Esophagus muscularis mucosa (tissue), 4 donors: Measurements from ENCODE around the gene CYBRD1. TPM values are rescaled to one million over a fixed set of nuclear protein-coding genes. Genes with fewer than 3 reads are reported as not detected.

Experiments
- DNase-seq: peaks from one replicate; pipeline ENCODE4 v3.0.0-alpha.2; 2017; ENCODE audit errors: extremely low spot score
- H3K27ac ChIP-seq, 4 donors: fragments of 200-600 bp; sonication (generic); replicated peaks in 1 of 4; 1 replicate in 3 of 4; 2 replicates in 1 of 4; pipeline ENCODE4 v1.5.1; 2016 to 2019; ENCODE audit warnings: mild to moderate bottlenecking in 1 of 4
- H3K27me3 ChIP-seq, 4 donors: fragments of 200-600 bp; sonication (generic); one replicate each; pipeline versions ENCODE4 v1.5.1 to v1.6.0; 2016 to 2019
- H3K36me3 ChIP-seq, 4 donors: fragments of 200-600 bp; sonication (generic); one replicate each; pipeline ENCODE4 v1.5.1; 2016 to 2019
- H3K4me1 ChIP-seq, 4 donors: fragments of 200-600 bp; sonication (generic); one replicate each; pipeline ENCODE4 v1.5.1; 2016 to 2019
- H3K4me3 ChIP-seq, 4 donors: fragments of 200-600 bp; sonication (generic); 1 replicate in 2 of 4; 2 replicates in 2 of 4; pipeline ENCODE4 v1.5.1; 2016 to 2019; ENCODE audit warnings: mild to moderate bottlenecking in 4 of 4, moderate library complexity in 1 of 4
- H3K9me3 ChIP-seq, 4 donors: fragments of 200-600 bp; sonication (generic); 1 replicate in 3 of 4; 2 replicates in 1 of 4; pipeline ENCODE4 v1.5.1; 2016 to 2019
- EP300 ChIP-seq: sonication (generic); formaldehyde crosslinking; IDR thresholded peaks from one replicate; pipeline ENCODE4 v1.6.1; 2017; ENCODE audit warnings: antibody characterized with exemption
- POLR2A ChIP-seq: fragments of 450-650 bp; IDR thresholded peaks from one replicate; pipeline ENCODE4 v1.6.1; 2017; ENCODE audit warnings: antibody characterized with exemption, moderate library complexity, mild to moderate bottlenecking, low read depth
- POLR2AphosphoS5 ChIP-seq, 2 donors: sonication (generic); formaldehyde crosslinking; IDR thresholded peaks; one replicate each; pipeline ENCODE4 v1.6.1; 2017; ENCODE audit warnings: antibody characterized with exemption in 2 of 2
- WGBS: methylation state at CpG from one replicate; pipeline ENCODE4 v1.1.5; 2018; 5-methylcytosine and 5-hydroxymethylcytosine counted together
- intact Hi-C: fragments of 100-400 bp; cut with DNase I; formaldehyde crosslinking; loops from one replicate; pipeline ENCODE4 v1.15.1; 2023
- total RNA-seq, 4 donors: library from RNA; depleted of rRNA; stranded (reverse); fragments of >200 nt; gene quantifications; one replicate each; pipeline versions ENCODE4 v1.1.0 to v1.2.1, GENCODE V29; 2016
- TF ChIP-seq, protein P1 (sequence below), 3 experiments: fragments of 200-600 bp in 2 of 3; fragments of 450-650 bp in 1 of 3; sonication (generic) in 2 of 3; IDR thresholded peaks; one replicate each; pipeline ENCODE4 v1.5.1; 2017 to 2019; ENCODE audit warnings: antibody characterized with exemption in 3 of 3, mild to moderate bottlenecking in 2 of 3, moderate library complexity in 1 of 3

Gene CYBRD1
- total RNA-seq, 4 donors from 2014 or later, result 133 to 281 (median 197) TPM

DNA sequence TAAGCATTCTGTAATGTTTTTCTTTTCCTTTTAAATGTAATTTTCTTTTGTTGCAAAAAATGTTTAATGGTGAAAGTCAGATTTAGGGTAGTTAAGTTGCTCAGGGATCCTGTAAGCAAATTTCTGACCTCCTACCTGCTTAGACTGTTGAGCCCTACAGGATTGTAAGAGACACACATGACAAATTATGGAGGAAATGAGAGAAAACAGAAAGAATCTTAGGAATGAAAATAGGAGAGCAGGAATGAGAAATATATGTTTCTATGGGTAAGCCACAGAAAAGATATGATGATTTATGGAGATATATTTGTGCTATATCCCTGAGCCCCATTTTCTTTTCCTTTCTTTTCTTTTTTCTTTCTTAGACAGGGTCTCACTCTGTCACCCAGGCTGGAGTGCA lies 28.3 kb downstream of the CYBRD1 start:
- H3K9me3 ChIP-seq, result no peaks in the 10 kb centered on the region
- H3K4me3 ChIP-seq, result no peak overlapping the region
- intact Hi-C loops, result no loop called here

DNA sequence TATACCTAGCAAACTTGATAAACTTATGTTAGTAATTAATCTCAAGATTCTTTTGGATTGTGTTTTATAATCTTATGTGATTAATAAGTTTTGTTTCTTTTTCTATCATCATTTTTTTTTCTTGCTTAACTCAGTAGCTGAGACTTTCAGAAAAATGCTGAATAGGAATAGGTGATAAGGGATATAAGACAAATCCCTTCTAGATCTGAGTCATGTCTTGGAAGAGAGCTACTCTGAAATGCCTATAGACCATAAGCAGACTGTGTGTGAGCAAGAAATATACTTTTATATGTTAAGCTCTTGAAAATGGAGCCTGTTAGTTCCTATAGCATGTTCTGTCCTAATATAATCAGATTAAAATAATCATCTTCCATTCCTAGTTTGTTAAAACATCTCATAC lies 29.6 kb downstream of the CYBRD1 start:
- intact Hi-C loops, result no loop called here
- Histone ChIP-seq H3K36me3 (peaks cover 11 to 64% (median 36%) of the 10 kb centered on the region in 4 donors), H3K27me3 (no peaks in the 10 kb centered on the region), H3K4me3 (no peak overlapping the region), H3K4me1 (no peaks in the 10 kb centered on the region), H3K9me3 (no peaks in the 10 kb centered on the region), H3K27ac (no peak overlapping the region)
- TF ChIP-seq POLR2AphosphoS5 (IDR thresholded peaks at IDR 0.05) (no peak), EP300 (no peak), POLR2A (no peak)
- TF ChIP-seq, protein P1, sequence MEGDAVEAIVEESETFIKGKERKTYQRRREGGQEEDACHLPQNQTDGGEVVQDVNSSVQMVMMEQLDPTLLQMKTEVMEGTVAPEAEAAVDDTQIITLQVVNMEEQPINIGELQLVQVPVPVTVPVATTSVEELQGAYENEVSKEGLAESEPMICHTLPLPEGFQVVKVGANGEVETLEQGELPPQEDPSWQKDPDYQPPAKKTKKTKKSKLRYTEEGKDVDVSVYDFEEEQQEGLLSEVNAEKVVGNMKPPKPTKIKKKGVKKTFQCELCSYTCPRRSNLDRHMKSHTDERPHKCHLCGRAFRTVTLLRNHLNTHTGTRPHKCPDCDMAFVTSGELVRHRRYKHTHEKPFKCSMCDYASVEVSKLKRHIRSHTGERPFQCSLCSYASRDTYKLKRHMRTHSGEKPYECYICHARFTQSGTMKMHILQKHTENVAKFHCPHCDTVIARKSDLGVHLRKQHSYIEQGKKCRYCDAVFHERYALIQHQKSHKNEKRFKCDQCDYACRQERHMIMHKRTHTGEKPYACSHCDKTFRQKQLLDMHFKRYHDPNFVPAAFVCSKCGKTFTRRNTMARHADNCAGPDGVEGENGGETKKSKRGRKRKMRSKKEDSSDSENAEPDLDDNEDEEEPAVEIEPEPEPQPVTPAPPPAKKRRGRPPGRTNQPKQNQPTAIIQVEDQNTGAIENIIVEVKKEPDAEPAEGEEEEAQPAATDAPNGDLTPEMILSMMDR (IDR thresholded peaks at IDR 0.05), result no peak
- DNase-seq, result no peak

More for the DNA sequence above, 28.3 kb downstream of the CYBRD1 start:
- DNase-seq, result no peak
- peaks cover 6 to 57% (median 28%) of the 10 kb centered on the region in 4 donors for H3K36me3 ChIP-seq
- no peak overlapping the region for H3K27ac ChIP-seq
- TF ChIP-seq, protein P1 (IDR thresholded peaks at IDR 0.05), result no peak
- no peaks in the 10 kb centered on the region for H3K4me1 ChIP-seq
- no peaks in the 10 kb centered on the region for H3K27me3 ChIP-seq

DNA sequence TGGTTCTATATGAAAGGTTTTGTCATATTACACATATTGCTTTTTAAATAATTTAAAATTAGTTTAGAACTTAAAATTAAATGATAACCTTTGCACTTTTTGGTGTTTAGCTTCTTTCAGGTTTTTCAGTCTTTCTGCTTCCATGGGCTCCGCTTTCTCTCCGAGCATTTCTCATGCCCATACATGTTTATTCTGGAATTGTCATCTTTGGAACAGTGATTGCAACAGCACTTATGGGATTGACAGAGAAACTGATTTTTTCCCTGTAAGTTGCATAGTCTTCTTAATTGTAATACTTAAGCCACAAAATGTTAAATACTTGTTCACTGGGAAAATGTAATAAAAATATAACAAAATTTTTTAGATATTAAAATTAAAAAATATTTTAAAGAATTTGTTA lies 31.0 kb downstream of the CYBRD1 start:
- no peaks in the 10 kb centered on the region for H3K9me3 ChIP-seq
- TF ChIP-seq EP300 (no peak), POLR2A (no peak), POLR2AphosphoS5 (IDR thresholded peaks at IDR 0.05) (no peak)
- TF ChIP-seq, protein P1 (IDR thresholded peaks at IDR 0.05), result no peak
- intact Hi-C loops, result no loop called here
- no peak for DNase-seq
- WGBS, result 97% methylated on average over 2 of the region's 2 CpGs
- H3K36me3 ChIP-seq, result peaks cover 11 to 66% (median 36%) of the 10 kb centered on the region in 4 donors
- H3K27me3 ChIP-seq, result no peaks in the 10 kb centered on the region
- H3K27ac ChIP-seq, result no peak overlapping the region
- no peaks in the 10 kb centered on the region for H3K4me1 ChIP-seq
- H3K4me3 ChIP-seq, result no peak overlapping the region

DNA sequence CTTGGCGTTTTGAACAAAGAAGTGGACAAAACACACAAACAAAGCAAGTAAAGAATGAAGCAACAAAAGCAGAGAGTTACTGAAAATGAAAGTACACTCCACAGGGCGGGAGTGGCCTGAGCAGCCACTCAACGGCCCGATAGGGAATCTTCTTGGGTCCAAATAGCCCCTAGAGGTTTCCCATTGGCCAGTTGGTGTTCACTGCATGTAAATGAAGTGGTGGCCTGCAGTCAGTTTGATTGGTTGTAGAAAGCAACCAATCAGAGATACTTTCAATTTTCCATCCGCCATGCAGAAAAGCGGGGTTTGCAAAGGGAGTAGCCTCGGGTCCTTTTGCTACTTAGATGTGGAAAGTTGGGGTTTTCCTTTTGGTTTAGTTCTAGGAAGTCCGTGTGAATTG lies 31.6 kb downstream of the CYBRD1 start:
- H3K4me1 ChIP-seq, result no peaks in the 10 kb centered on the region
- no peaks in the 10 kb centered on the region for H3K27me3 ChIP-seq
- no peak overlapping the region for H3K4me3 ChIP-seq
- no peak for TF ChIP-seq EP300
- TF ChIP-seq POLR2AphosphoS5 (IDR thresholded peaks at IDR 0.05), result no peak
- no peak for TF ChIP-seq POLR2A
- TF ChIP-seq, protein P1 (IDR thresholded peaks at IDR 0.05), result no peak
- no peak overlapping the region for H3K27ac ChIP-seq
- peaks cover 11 to 66% (median 36%) of the 10 kb centered on the region in 4 donors for H3K36me3 ChIP-seq
- DNase-seq, result peak; percentile 50
- 96% methylated on average over 7 of the region's 8 CpGs for WGBS
- intact Hi-C loops, result no loop called here
- H3K9me3 ChIP-seq, result no peaks in the 10 kb centered on the region

DNA sequence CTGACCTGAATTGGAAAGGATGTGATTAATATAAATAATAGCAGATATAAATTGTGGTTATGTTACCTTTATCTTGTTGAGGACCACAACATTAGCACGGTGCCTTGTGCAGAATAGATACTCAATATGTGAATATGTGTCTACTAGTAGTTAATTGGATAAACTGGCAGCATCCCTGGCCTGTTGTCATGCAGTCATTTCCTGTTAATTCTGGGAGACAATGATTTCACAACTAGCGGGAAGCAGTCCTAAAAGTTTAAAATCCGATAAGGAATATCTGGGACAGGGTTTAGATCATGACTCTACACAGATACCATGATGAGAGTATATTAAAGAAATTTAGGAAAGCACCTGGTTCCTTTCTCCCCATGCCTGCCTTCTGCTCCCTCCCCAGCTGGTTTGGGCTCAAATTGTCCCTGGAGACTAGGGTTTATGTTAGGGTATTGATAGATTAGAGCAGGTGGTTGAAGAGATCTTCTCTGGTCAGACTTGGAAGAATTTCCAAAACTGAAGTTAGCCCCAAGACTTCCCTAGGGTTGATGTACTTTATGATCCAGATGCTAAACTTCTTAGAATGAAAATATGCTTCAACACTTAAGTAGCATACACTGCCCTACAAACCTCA lies 32.8 kb downstream of the CYBRD1 start:
- no peaks in the 10 kb centered on the region for H3K4me1 ChIP-seq
- peaks cover 0 to 3% (median 0%) of the 10 kb centered on the region in 4 donors for H3K27me3 ChIP-seq
- peaks cover 11 to 59% (median 36%) of the 10 kb centered on the region in 4 donors for H3K36me3 ChIP-seq
- H3K9me3 ChIP-seq, result no peaks in the 10 kb centered on the region
- intact Hi-C loops, result no loop called here
- H3K4me3 ChIP-seq, result no peak overlapping the region
- H3K27ac ChIP-seq, result no peak overlapping the region
- DNase-seq, result peak; percentile 5
- TF ChIP-seq, protein P1 (IDR thresholded peaks at IDR 0.05), result no peak
- no peak for TF ChIP-seq POLR2A
- no peak for TF ChIP-seq EP300
- no peak for TF ChIP-seq POLR2AphosphoS5 (IDR thresholded peaks at IDR 0.05)
- 75% methylated on average over 3 of the region's 3 CpGs for WGBS
